ENCODE measurements around the gene MGAT4A.
A peak's percentile ranks its signal among the peaks of the same experiment; 100 is the strongest.

MGAT4A gene

DNA sequence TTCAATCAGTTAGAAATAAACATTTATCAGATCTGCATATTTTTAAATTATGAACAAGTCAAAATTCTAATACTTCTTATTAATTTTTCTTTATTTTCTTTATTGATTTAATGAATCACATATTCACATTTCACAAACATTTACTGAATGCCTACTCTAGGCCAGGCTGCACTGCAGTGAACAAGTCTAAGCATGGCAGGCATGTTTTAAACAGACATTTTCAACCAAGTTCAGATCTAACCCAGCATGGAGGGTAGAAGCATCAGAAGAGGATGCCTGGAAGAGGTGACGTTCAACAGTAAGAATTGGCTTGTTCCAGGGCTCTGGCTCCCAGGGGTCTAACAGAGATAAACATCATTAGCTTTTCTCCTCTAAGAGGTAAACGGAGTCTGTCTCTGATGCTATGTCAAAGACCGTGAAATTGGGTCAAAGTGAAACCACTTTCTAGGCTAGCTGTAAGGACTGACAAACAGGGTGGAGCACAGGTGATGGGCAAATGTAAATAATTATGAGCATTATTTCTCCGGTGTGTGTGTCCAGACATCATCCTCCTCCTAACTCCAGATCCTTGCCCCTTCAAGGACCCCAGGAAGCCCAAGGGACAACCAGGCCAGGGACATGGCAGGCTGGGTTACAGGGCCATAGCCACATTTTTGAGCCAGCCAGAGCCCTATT lies 72.0 kb downstream of the MGAT4A start:
- no peak for DNase-seq (ENCODE audit: low spot score)

DNA sequence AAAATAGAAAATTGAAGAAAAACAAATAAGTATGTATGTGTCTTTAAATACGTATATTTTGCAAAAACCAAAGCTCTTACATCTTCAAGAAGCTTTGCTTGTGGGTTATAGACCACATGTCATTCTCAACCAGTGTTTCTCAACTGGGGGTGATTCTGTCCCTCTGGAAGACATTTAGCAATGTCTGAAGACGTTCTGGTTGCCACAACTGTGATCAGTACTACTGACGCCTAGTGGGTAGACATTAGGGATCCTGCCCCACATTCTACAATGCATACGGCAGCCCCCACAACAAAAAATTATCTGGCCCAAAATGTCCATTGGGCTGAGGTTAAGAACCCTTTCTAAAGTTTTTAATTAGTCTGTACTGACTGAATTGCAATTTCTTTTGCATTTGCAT lies 74.1 kb downstream of the MGAT4A start:
- DNase-seq (ENCODE audit: low spot score) = no peak

DNA sequence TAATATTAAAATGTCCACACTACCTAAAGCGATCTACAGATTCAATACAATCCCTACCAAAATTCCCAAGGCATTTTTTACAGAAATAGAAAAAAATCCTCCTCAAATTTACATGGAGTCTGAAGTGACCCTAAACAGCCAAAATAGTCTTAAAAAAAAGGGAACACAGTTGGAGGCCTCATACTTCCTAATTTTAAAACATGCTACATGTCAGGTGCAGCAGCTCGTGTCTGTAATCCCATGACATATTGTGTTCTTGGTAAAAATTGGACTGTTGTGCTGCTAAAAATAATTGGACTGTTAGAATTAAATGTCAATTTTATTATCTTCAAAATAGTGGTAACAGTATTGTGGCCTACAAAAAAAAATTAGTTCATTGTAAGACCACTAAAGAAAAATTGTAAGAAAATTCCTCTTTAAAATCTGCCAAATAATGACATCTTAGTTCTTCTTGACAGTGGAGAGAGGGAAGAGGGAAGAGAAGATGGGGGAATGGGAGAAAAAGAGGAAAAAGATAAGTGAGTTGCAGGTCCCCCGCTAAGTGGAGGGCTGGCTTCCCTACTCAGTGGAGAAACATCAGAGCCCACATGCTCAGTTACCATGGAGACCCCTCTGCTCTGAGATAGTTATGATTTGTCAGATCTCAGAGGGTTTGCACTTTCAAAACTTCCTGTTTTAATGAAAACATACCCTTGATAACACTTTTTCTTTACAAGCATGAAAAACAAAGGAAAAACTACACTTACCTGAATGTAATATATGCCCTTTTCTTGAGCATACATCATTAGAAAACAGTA lies 76.0 kb downstream of the MGAT4A start:
- no peak for DNase-seq (ENCODE audit: low spot score)

DNA sequence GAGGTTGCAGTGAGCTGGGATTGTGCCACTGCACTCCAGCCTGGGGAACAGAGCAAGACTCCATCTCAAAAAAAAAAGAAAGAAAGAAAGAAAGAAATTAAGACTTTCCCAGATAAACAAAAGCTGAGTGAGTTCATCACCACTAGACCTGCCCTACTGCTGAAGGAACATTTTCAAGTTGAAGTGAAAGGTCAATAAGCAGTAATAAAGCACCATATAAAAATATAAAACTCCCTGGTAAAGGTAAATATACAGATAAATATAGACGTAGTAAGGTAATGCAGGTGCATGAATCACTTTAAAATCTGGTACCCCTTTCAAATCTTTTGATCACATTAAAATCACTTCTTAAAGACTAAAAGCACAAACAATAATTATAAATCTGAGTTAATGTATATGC lies 79.9 kb downstream of the MGAT4A start:
- no peak for DNase-seq (ENCODE audit: low spot score)

DNA sequence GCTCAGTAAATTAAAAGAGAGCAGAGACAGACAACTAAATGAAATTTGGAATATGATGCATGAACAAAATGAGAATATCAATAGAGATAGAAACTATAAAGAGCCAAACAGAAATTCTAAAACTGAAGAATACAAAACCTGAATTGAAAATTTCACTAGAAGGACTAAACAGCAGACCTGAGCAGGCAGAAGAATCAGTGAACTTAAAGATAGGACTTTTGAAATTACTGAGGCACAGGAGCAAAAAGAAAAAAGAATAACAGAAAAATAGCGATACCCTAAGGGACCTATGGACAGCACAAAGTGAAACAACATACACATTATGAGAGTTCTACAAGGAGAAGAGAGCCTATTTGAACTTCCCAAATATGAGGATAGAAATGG lies 80.9 kb downstream of the MGAT4A start:
- no peak for DNase-seq (ENCODE audit: low spot score)

DNA sequence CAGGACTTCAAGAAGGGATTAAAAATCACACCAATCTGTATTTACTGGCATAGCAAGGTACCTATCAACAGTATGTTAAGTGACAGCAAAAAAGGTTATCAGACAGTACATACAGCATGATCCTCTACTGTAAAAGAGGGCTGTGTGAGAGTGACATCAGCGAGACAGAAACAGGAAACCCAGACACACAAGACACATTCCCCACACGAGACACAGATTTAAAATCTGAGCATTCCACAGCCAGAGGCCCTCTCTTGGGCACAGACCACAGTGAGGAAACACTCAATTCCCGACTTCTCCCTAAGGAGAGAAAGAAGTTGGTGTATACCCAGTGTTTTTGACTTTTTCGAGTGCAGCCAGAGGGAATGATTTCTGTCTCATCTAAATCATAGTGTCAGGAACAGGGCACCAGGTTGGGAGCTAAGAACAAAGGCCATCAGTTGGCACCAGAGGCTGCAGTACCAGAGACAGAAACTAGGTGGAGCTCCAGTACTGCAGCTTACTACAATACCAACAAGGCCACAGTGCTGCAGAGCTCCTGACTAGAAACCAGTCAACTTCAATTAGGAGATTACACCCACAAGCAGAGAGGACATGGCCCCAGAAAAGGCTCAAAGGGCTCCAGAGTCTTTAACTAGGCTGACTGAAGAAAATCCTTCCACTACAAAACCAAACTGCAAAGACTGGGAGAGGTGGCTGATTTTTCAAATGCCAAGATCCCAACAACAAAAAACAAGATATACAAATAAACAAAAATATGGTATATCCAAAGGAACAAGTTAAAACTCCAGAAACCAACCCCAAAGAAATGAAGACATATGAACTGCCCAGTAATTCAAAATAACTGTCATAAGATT lies 81.6 kb downstream of the MGAT4A start:
- peak; percentile 67 for DNase-seq (ENCODE audit: low spot score)

DNA sequence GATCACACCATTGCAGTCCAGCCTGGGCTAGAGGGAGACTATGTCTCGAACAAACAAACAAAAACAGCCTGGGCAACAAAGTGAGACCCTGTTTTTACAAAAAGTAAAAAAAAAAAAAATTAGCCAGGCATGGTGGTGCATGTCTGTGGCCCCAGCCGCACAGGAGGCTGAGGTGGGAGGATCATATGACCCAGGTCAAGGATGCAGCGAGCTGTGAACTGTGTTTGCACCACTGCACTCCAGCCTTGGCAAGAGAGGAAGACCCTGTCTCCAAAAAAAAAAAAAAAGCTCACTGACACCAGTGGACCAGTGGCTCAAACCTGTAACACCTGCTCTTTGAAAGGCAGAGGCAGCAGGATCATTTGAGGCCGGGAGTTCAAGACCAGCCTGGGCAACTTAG lies 82.5 kb downstream of the MGAT4A start:
- no peak for DNase-seq (ENCODE audit: low spot score)

- DNase-seq (ENCODE audit: low spot score) = no peak
These were observed 83.3 kb downstream of the MGAT4A start for GRCh38 chr2:98647636-98648035.

GRCh38 chr2:98643496-98644100 lies 87.3 kb downstream of the MGAT4A start:
- no peak for DNase-seq (ENCODE audit: low spot score)

DNA sequence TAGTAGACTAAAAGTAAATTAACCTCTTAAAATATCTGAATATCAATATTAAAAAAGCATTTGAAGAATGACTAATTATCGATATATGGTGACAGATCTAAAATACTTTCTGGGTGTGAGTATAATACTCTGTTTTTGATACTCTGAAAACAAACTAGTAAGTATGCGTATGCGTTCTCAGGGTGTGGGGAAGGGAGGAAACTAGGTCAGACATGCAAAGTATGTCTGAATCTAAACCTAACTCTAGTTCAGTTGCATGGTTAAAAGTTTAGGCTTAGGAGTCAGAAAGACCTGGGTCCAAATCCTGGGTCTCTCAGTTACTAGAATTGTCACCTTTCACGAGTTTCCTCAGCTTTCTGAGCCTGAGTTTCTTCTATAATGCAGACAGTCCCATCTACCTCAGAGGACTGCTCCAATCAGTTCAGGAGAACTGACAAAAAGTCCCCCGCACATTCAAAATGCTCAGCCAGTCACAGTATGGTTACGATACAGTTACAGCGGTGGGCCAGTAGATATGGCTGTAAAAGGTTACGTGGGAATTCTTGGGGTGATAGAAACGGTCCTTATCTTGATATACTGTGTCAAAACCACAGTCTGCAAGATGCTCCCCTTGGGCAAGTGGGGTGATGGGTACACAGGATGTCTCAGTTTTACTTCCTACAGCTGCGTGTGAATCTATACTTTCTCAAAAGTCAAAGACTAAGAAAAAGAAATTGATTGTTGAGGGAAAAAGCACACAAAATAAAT lies 93.4 kb downstream of the MGAT4A start:
- no peak for DNase-seq (ENCODE audit: low spot score)

- DNase-seq (ENCODE audit: low spot score) = no peak
These were observed 96.4 kb downstream of the MGAT4A start for GRCh38 chr2:98634406-98635092.

- DNase-seq (ENCODE audit: low spot score) = no peak
These were observed 98.6 kb downstream of the MGAT4A start for GRCh38 chr2:98632351-98632750.

- no peak for DNase-seq (ENCODE audit: low spot score)
These were observed 107.3 kb downstream of the MGAT4A start for GRCh38 chr2:98623657-98624056.

GRCh38 chr2:98617149-98617548 lies 113.8 kb downstream of the MGAT4A start:
- no peak for DNase-seq (ENCODE audit: low spot score)

DNA sequence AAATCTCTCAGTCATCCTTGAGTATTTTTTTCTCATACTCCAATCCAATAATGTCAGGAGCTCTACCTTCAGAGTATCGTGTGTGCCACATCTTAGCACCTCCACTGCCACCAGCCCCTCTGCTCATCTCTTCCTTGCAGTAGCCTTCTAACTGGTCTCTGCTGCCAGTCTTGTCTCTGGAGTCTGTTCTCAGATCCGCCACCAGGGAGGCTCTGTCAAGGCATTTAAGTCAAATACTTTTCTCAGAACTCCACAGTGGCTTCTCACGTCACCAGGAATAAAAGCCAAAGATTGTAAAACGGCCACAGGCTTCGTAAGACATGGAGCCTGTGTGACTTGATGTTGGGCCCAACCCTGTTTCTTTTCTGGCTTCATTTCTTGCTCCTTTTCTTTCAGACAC lies 115.5 kb downstream of the MGAT4A start:
- DNase-seq (ENCODE audit: low spot score) = no peak

- no peak for DNase-seq (ENCODE audit: low spot score)
These were observed 116.8 kb downstream of the MGAT4A start for GRCh38 chr2:98614024-98614739.

- peak; percentile 12 for DNase-seq (ENCODE audit: low spot score)
These were observed 121.8 kb downstream of the MGAT4A start for GRCh38 chr2:98608962-98609604.

DNA sequence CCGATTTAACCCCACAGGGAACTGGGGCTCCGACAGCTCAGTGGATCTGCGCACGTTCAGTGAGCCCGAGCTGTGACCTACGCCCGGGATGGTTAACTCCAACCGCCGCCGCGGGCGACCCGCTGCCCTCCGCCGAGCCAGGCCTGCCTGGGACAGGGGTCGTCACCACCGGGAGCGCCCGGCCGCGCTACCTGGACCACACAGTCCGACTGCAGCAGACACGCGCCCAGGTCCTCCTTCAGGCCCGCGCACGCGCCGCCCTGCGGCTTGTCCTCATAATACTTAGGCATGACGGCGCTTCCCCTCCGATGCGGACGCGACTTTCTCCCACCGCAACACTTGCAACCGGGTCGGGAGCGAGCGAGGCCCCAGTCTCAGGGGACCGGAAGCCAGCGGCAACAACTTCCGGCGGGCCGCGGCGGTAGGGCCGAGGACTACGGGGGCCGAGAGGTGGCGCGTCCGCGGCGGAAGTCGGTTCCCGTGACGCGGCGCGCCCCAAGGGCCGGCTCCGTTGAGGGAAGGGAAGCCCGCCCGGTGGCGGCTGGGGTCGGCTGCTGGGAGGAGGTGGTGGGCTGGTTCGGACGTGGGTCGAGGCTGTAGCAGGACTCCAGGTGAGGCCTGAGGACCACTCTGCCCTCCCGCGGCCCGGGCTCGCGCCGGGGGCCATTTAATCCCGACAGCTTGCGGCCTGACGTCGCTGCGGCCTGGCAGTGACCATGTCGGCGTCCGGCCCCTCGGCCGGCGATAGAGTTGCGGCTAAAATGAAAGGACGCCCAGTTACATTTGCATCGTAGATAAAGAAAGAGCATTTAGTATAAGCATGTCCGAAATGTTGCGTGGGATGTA lies 122.6 kb downstream of the MGAT4A start, which contains the start of the genes COA5 and UNC50:
Gene COA5 (minus strand): TSS at position 397 of the 846 bp plus-strand sequence. CDS start 107 bp downstream, at position 290.
Gene UNC50 (plus strand): TSS at position 474 of the 846 bp plus-strand sequence. CDS start 1,171 bp downstream, outside the sequence.
- peak; percentile 85 for DNase-seq (ENCODE audit: low spot score)

- DNase-seq (ENCODE audit: low spot score) = no peak
These were observed 123.2 kb downstream of the MGAT4A start for GRCh38 chr2:98607741-98608115.
